ENCODE measurements around the gene CDC42SE1.

- TF ChIP-seq CTCF (conservative IDR thresholded peaks at IDR 0.05; ENCODE audit: low read depth, low read length) (no peak), EZH2 (IDR thresholded peaks at IDR 0.05; ENCODE audit: low read length, unreplicated experiment) (no peak)
These were observed 56.2 kb downstream of the CDC42SE1 start for GRCh38 chr1:151003180-151003579.
